Adrenal gland (tissue), 5 donors: ENCODE results near the gene TMEM258.
A peak's percentile ranks its signal among the peaks of the same experiment; 100 is the strongest.

Source experiments
- CTCF ChIP-seq, 6 experiments: fragments of 450-650 bp in 4 of 6; fragments of 200-600 bp in 2 of 6; sonication (generic) in 1 of 6; IDR thresholded peaks; 1 replicate in 5 of 6; 2 replicates in 1 of 6; pipeline versions ENCODE4 v1.5.1 to v1.8.0; 2016 to 2021; ENCODE audit warnings: antibody characterized with exemption in 6 of 6, mild to moderate bottlenecking in 2 of 6, moderate library complexity in 1 of 6
- POLR2A ChIP-seq, 2 donors: fragments of 450-650 bp; IDR thresholded peaks; one replicate each; pipeline ENCODE4 v1.6.1; 2017; ENCODE audit warnings: antibody characterized with exemption in 2 of 2, mild to moderate bottlenecking in 2 of 2, moderate library complexity in 1 of 2
- donor health status: DM: no; HTN: no; CAD: no.

DNA sequence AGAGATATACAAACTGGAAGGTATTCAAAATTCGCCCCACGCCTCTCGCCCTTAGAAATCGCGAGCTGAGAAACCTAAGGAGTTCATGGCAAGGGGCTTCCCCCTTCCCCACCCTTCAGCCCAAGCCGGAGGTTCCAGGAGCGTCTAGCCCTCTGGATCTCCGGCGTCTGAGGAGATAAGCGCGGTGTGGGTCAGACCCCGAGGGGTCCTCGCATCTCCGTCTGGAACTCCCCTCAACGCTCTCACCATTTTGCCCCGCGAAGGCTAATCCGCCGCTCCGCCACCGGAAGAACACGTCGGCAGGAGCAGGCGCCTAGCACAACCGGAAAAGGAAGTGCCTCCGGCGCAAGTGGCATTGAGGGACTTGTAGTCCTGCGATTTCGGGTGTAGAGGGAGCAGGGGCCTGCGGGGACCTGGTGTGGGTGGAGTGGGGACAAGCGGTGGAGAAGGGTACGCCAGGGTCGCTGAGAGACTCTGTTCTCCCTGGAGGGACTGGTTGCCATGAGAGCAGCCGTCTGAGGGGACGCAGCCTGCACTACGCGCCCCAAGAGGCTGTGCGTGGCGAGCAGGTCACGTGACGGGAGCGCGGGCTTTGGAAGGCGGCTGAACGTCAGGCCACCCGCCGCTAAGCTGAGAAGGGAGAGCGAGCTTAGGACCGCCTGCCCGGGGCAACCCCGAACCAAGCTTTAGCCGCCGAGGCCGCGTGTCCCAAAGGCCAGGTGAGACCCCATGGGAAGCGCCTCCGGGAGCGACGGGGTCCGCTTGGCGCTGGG is at the start of gene TMEM258, which contains the start of gene FEN1:
- TF ChIP-seq CTCF (IDR thresholded peaks at IDR 0.05) (peak in 4 of 6 experiments; percentile 8 to 26 (median 13)), POLR2A (IDR thresholded peaks at IDR 0.05) (peak; percentile 31 to 76)
